HepG2 (cell line): Measurements from ENCODE around the gene MTCH2. TPM values are rescaled to one million over a fixed set of nuclear protein-coding genes. Genes with fewer than 3 reads are reported as not detected.

Experiments
- ATAC-seq: fragments of 200-7000 bp; cut with Tn5 transposase; 3 replicates; pipeline ENCODE4 v1.9.1; 2020; ENCODE audit warnings: mild to moderate bottlenecking, moderate library complexity
- BruUV-seq: library from RNA; stranded (reverse); fragments of 400-500 nt; replicated peaks from 2 replicates; lab custom pipeline; 2021; lab: Mats Ljungman, UMichigan
- CTCF ChIA-PET: fragments of 300-600 bp; formaldehyde crosslinking; extraction: SDS; loops from one replicate; lab custom pipeline; 2021; ENCODE audit warnings: low total read pairs, inconsistent platforms, low intra/inter-chr PET ratio; lab: Yijun Ruan, JAX
- POLR2A ChIA-PET: fragments of 350-600 bp; sonication (Branson Sonifier 250); formaldehyde crosslinking; loops from one replicate; lab custom pipeline; 2020; ENCODE audit warnings: antibody characterized with exemption, inconsistent platforms; lab: Yijun Ruan, JAX
- DNase-seq: peaks from one replicate; pipeline ENCODE4 v3.0.0-alpha.2; 2015; ENCODE audit warnings: low spot score
- FAIRE-seq: peaks from 3 replicates; lab custom pipeline; 2011; peaks lifted over from hg19 to GRCh38; lab: Jason Lieb, UNC
- H2AFZ ChIP-seq: one replicate; pipeline ENCODE4 v1.6.1; 2011; ENCODE audit warnings: low read length, inconsistent platforms
- H3K27ac ChIP-seq: fragments of 300-600 bp; 3 replicates; pipeline ENCODE4 v1.8.0; 2011; ENCODE audit warnings: mixed run types, mild to moderate bottlenecking, mixed read lengths, low read length, inconsistent platforms; ENCODE audit not compliant: insufficient read depth; ENCODE audit errors: extremely low read length
- H3K27me3 ChIP-seq, 2 experiments: fragments of 200-600 bp in 1 of 2; 2 replicates in 1 of 2; 3 replicates in 1 of 2; pipeline versions ENCODE4 v1.6.0 to v1.8.0; 2011; ENCODE audit warnings: low read length in 2 of 2, mild to moderate bottlenecking in 2 of 2, moderate library complexity in 2 of 2, inconsistent platforms in 1 of 2; ENCODE audit not compliant: insufficient read depth in 2 of 2, control insufficient read depth in 1 of 2
- H3K36me3 ChIP-seq, 2 experiments: fragments of 200-600 bp in 1 of 2; replicated peaks in 1 of 2; 2 replicates in 1 of 2; 3 replicates in 1 of 2; pipeline versions ENCODE4 v1.5.1 to v1.8.0; 2011; ENCODE audit warnings: low read length in 2 of 2, inconsistent platforms in 1 of 2; ENCODE audit not compliant: insufficient read depth in 2 of 2, control insufficient read depth in 1 of 2
- H3K4me1 ChIP-seq: 2 replicates; pipeline ENCODE4 v1.5.1; 2012; ENCODE audit warnings: low read length, inconsistent platforms; ENCODE audit not compliant: insufficient read depth
- H3K4me2 ChIP-seq: 2 replicates; pipeline ENCODE4 v1.6.0; 2011; ENCODE audit warnings: low read depth, low read length, inconsistent platforms
- H3K4me3 ChIP-seq, 3 experiments: fragments of 200-600 bp in 1 of 3; sonication (generic), shearing (Covaris generic) in 1 of 3; replicated peaks in 1 of 3; 2 replicates each; pipeline ENCODE4 v1.5.1; 2011 to 2016; ENCODE audit warnings: low read length in 3 of 3, inconsistent platforms in 2 of 3, low read depth in 2 of 3, mild to moderate bottlenecking in 2 of 3, control low read depth in 1 of 3, mixed read lengths in 1 of 3; ENCODE audit not compliant: insufficient read depth in 1 of 3
- H3K79me2 ChIP-seq: one replicate; pipeline ENCODE4 v1.6.1; 2011; ENCODE audit warnings: low read length, inconsistent platforms; ENCODE audit not compliant: insufficient read depth
- H3K9ac ChIP-seq: 2 replicates; pipeline ENCODE4 v1.6.0; 2011; ENCODE audit warnings: mild to moderate bottlenecking, low read depth, low read length, inconsistent platforms; ENCODE audit not compliant: insufficient read depth
- H3K9me3 ChIP-seq: 2 replicates; pipeline ENCODE4 v1.5.1; 2012; ENCODE audit warnings: mild to moderate bottlenecking, low read length
- H4K20me1 ChIP-seq: 2 replicates; pipeline ENCODE4 v1.6.0; 2011; ENCODE audit warnings: inconsistent platforms, mild to moderate bottlenecking, low read length, moderate library complexity; ENCODE audit not compliant: insufficient read depth
- BORCS8-MEF2B ChIP-seq: sonication (generic); formaldehyde crosslinking; IDR thresholded peaks from 2 replicates; pipeline ENCODE4 v1.8.0; 2022; ENCODE audit warnings: mild to moderate bottlenecking, missing genetic modification reagents
- ELF1 ChIP-seq: sonication (generic); formaldehyde crosslinking; IDR thresholded peaks from 2 replicates; pipeline ENCODE4 v1.4.0; 2020; ENCODE audit warnings: missing genetic modification reagents
- ISL2 ChIP-seq: sonication (generic); formaldehyde crosslinking; IDR thresholded peaks from 2 replicates; pipeline ENCODE4 v1.5.0; 2020; ENCODE audit warnings: missing genetic modification reagents
- KLF6 ChIP-seq: IDR thresholded peaks from 2 replicates; pipeline ENCODE4 v1.8.0; 2016; ENCODE audit warnings: missing biosample characterization, missing genetic modification reagents
- MYC ChIP-seq: sonication (generic); formaldehyde crosslinking; IDR thresholded peaks from 2 replicates; pipeline ENCODE4 v1.9.0; 2021; ENCODE audit warnings: missing genetic modification reagents, borderline replicate concordance
- SRSF1 ChIP-seq: fragments of 200-400 bp; formaldehyde crosslinking; optimal IDR thresholded peaks from 2 replicates; pipeline ENCODE3; 2017; ENCODE audit warnings: mild to moderate bottlenecking, low read depth, low read length, moderate library complexity
- TOPORS ChIP-seq: sonication (generic); formaldehyde crosslinking; IDR thresholded peaks from 2 replicates; pipeline ENCODE4 v1.8.0; 2023; ENCODE audit warnings: mild to moderate bottlenecking, missing genetic modification reagents
- ZBTB38 ChIP-seq: sonication (generic); formaldehyde crosslinking; IDR thresholded peaks from 2 replicates; pipeline ENCODE4 v1.5.1; 2020; ENCODE audit warnings: mild to moderate bottlenecking, missing genetic modification reagents
- ZFYVE20 ChIP-seq: sonication (generic); formaldehyde crosslinking; IDR thresholded peaks from 2 replicates; pipeline ENCODE4 v1.8.0; 2023; ENCODE audit warnings: low read depth, mild to moderate bottlenecking, moderate library complexity, missing genetic modification reagents, borderline replicate concordance
- ZNF564 ChIP-seq: sonication (generic); formaldehyde crosslinking; IDR thresholded peaks from 2 replicates; pipeline ENCODE4 v1.8.1; 2023; ENCODE audit warnings: mild to moderate bottlenecking, missing genetic modification reagents
- ZNF766 ChIP-seq: sonication (generic); formaldehyde crosslinking; IDR thresholded peaks from 2 replicates; pipeline ENCODE4 v1.5.0; 2020; ENCODE audit warnings: missing genetic modification reagents, borderline replicate concordance
- WGBS: methylation state at CpG from one replicate; pipeline ENCODE4 v1.1.6; 2017; ENCODE audit warnings: low lambda C conversion rate; 5-methylcytosine and 5-hydroxymethylcytosine counted together
- in situ Hi-C: cut with HindIII; loops from 2 replicates; pipeline ENCODE4 v1.10.0; 2017; ENCODE audit warnings: low pct_unique_long_range_greater_than_20kb; ENCODE audit not compliant: extremely low pct_ligation_motif_present
- intact Hi-C: fragments of 100-400 bp; cut with micrococcal nuclease; formaldehyde crosslinking; loops from one replicate; pipeline ENCODE4 v1.10.0; 2022; ENCODE audit not compliant: unreplicated experiment
- polyA plus RNA-seq, 8 experiments: library from polyadenylated mRNA; depleted of rRNA in 3 of 8; stranded (reverse) in 7 of 8; unstranded in 1 of 8; fragments of >200 nt; fragmentation: Illumina TruSeq in 4 of 8; extraction: Trizol in 4 of 8; gene quantifications; 2 replicates each; pipeline versions ENCODE4 v1.2.1 to v1.2.3, GENCODE V29; 2011 to 2016; ENCODE audit warnings: low read depth in 4 of 8, missing spikeins in 1 of 8, mixed read lengths in 1 of 8; ENCODE audit not compliant: insufficient read depth in 1 of 8
- total RNA-seq, 5 experiments: library from RNA; depleted of rRNA; stranded (reverse); fragments of >200 nt; fragmentation: Illumina TruSeq; extraction: Trizol; gene quantifications; 2 replicates each; pipeline ENCODE4 v1.2.3, GENCODE V29; 2016; ENCODE audit warnings: low read depth in 1 of 5
- TF ChIP-seq, protein P1 (sequence below): sonication (generic); formaldehyde crosslinking; IDR thresholded peaks from 2 replicates; pipeline ENCODE4 v1.8.1; 2023; ENCODE audit warnings: missing genetic modification reagents, inconsistent platforms, borderline replicate concordance
- TF ChIP-seq, protein P2 (sequence below): IDR thresholded peaks from 2 replicates; pipeline ENCODE4 v1.6.1; 2016; ENCODE audit warnings: missing biosample characterization, missing genetic modification reagents, low read depth
- TF ChIP-seq, protein P3 (sequence below): sonication (generic); formaldehyde crosslinking; IDR thresholded peaks from 2 replicates; pipeline ENCODE4 v1.4.0; 2020; ENCODE audit warnings: missing genetic modification reagents
- TF ChIP-seq, protein P4 (sequence below): sonication (generic); formaldehyde crosslinking; IDR thresholded peaks from 2 replicates; pipeline ENCODE4 v1.5.0; 2020; ENCODE audit warnings: mild to moderate bottlenecking, missing genetic modification reagents
- TF ChIP-seq, protein P5 (sequence below): sonication (generic); formaldehyde crosslinking; IDR thresholded peaks from 2 replicates; pipeline ENCODE4 v1.9.0; 2022; ENCODE audit warnings: low read depth, missing genetic modification reagents

The MTCH2 gene
- total and polyA plus RNA-seq, 2 of the 13 experiments (the other 11 are each of a cell fraction or from before 2014, with no cell fraction given): 112 to 272 TPM

DNA sequence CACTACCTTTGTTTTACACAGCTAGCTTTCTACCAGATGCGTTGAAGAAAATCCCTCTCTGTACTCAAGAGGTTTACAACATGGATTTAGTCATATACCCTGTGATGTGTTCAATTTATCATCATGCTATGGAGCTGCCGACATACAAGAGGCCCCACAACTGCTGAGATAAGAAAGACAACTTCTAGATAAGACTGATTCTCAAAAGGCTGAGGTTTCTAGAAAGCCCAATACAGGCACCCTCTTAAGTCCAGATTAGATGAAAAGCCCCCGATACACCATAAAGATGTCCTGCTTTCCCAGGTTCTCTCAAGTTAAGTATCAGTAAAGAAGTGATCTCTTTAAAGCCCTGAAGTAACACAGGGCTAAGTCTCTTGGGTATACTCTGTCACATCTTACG lies 14.3 kb downstream of the MTCH2 start:
- no peaks in the 10 kb centered on the region for H4K20me1 ChIP-seq
- intact Hi-C loops: no loop called here
- H2AFZ ChIP-seq: no peak overlapping the region
- DNase-seq (no peak), FAIRE-seq (no peak), ATAC-seq (no peak)
- TF ChIP-seq, protein P1, sequence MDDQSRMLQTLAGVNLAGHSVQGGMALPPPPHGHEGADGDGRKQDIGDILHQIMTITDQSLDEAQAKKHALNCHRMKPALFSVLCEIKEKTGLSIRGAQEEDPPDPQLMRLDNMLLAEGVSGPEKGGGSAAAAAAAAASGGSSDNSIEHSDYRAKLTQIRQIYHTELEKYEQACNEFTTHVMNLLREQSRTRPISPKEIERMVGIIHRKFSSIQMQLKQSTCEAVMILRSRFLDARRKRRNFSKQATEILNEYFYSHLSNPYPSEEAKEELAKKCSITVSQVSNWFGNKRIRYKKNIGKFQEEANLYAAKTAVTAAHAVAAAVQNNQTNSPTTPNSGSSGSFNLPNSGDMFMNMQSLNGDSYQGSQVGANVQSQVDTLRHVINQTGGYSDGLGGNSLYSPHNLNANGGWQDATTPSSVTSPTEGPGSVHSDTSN (CRISPR knock-in tag): no peak
- TF ChIP-seq KLF6 (no peak), ZNF766 (CRISPR knock-in tag) (no peak), TOPORS (no peak), SRSF1 (no peak), ELF1 (CRISPR knock-in tag) (no peak), BORCS8-MEF2B (CRISPR knock-in tag) (no peak), ZFYVE20 (CRISPR knock-in tag) (no peak), ZBTB38 (CRISPR knock-in tag) (no peak), ZNF564 (CRISPR knock-in tag) (no peak), ISL2 (CRISPR knock-in tag) (no peak), MYC (CRISPR knock-in tag) (no peak)
- TF ChIP-seq, protein P2, sequence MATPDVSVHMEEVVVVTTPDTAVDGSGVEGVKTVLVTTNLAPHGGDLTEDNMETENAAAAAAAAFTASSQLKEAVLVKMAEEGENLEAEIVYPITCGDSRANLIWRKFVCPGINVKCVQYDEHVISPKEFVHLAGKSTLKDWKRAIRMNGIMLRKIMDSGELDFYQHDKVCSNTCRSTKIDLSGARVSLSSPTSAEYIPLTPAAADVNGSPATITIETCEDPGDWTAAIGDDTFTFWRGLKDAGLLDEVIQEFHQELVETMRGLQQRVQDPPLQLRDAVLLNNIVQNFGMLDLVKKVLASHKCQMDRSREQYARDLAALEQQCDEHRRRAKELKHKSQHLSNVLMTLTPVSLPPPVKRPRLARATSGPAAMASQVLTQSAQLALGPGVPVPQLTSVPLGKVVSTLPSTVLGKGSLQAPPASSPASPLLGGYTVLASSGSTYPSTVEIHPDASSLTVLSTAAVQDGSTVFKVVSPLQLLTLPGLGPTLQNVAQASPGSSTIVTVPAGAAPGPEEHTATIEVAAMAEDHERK (CRISPR knock-in tag): no peak
- TF ChIP-seq, protein P3, sequence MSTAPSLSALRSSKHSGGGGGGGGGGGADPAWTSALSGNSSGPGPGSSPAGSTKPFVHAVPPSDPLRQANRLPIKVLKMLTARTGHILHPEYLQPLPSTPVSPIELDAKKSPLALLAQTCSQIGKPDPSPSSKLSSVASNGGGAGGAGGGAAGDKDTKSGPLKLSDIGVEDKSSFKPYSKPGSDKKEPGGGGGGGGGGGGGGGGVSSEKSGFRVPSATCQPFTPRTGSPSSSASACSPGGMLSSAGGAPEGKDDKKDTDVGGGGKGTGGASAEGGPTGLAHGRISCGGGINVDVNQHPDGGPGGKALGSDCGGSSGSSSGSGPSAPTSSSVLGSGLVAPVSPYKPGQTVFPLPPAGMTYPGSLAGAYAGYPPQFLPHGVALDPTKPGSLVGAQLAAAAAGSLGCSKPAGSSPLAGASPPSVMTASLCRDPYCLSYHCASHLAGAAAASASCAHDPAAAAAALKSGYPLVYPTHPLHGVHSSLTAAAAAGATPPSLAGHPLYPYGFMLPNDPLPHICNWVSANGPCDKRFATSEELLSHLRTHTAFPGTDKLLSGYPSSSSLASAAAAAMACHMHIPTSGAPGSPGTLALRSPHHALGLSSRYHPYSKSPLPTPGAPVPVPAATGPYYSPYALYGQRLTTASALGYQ (CRISPR knock-in tag): no peak
- TF ChIP-seq, protein P4, sequence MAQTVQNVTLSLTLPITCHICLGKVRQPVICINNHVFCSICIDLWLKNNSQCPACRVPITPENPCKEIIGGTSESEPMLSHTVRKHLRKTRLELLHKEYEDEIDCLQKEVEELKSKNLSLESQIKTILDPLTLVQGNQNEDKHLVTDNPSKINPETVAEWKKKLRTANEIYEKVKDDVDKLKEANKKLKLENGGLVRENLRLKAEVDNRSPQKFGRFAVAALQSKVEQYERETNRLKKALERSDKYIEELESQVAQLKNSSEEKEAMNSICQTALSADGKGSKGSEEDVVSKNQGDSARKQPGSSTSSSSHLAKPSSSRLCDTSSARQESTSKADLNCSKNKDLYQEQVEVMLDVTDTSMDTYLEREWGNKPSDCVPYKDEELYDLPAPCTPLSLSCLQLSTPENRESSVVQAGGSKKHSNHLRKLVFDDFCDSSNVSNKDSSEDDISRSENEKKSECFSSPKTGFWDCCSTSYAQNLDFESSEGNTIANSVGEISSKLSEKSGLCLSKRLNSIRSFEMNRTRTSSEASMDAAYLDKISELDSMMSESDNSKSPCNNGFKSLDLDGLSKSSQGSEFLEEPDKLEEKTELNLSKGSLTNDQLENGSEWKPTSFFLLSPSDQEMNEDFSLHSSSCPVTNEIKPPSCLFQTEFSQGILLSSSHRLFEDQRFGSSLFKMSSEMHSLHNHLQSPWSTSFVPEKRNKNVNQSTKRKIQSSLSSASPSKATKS (CRISPR knock-in tag): no peak
- TF ChIP-seq, protein P5, sequence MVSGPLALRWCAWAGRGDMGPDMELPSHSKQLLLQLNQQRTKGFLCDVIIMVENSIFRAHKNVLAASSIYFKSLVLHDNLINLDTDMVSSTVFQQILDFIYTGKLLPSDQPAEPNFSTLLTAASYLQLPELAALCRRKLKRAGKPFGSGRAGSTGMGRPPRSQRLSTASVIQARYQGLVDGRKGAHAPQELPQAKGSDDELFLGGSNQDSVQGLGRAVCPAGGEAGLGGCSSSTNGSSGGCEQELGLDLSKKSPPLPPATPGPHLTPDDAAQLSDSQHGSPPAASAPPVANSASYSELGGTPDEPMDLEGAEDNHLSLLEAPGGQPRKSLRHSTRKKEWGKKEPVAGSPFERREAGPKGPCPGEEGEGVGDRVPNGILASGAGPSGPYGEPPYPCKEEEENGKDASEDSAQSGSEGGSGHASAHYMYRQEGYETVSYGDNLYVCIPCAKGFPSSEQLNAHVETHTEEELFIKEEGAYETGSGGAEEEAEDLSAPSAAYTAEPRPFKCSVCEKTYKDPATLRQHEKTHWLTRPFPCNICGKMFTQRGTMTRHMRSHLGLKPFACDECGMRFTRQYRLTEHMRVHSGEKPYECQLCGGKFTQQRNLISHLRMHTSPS (CRISPR knock-in tag): no peak
- no peak overlapping the region for H3K9ac ChIP-seq
- WGBS: 100% methylated on average over 4 of the region's 4 CpGs
- no peak overlapping the region for H3K27ac ChIP-seq
- no peaks in the 10 kb centered on the region for H3K27me3 ChIP-seq
- no peak overlapping the region for H3K4me2 ChIP-seq
- H3K36me3 ChIP-seq: peaks cover 23 to 62% of the 10 kb centered on the region in 2 experiments; a peak in 4 of 5 replicates
- in situ Hi-C loops: no loop called here
- CTCF ChIA-PET: no interaction called here
- no peaks in the 10 kb centered on the region for H3K9me3 ChIP-seq
- no peak overlapping the region for H3K4me3 ChIP-seq
- POLR2A ChIA-PET: no interaction called here
- BruUV-seq: no TSS peak
- H3K79me2 ChIP-seq: no peaks in the 10 kb centered on the region
- no peaks in the 10 kb centered on the region for H3K4me1 ChIP-seq
